Measurements from ENCODE around the gene THAP4. TPM values are rescaled to one million over a fixed set of nuclear protein-coding genes. Genes with fewer than 3 reads are reported as not detected.

Gene THAP4
- total RNA-seq, 2 donors from 2014 or later, result 76.8 to 94.7 TPM

- no peaks in the 10 kb centered on the region for H3K9me3 ChIP-seq
- H3K27ac ChIP-seq, result no peak overlapping the region
- TF ChIP-seq CTCF (IDR thresholded peaks at IDR 0.05), result no peak
- H3K27me3 ChIP-seq, result no peaks in the 10 kb centered on the region
- no peak for DNase-seq (ENCODE audit: low spot score)
- H3K4me1 ChIP-seq, result peaks cover 0 to 38% of the 10 kb centered on the region in 2 donors
- no peaks in the 10 kb centered on the region for H3K36me3 ChIP-seq
- no peak overlapping the region for H3K4me3 ChIP-seq
These were observed 71.5 kb downstream of the THAP4 start for GRCh38 chr2:241565411-241565810.

- Histone ChIP-seq H3K27me3 (no peaks in the 10 kb centered on the region), H3K4me3 (no peak overlapping the region), H3K4me1 (peaks cover 0 to 44% of the 10 kb centered on the region in 2 donors), H3K9me3 (no peaks in the 10 kb centered on the region), H3K27ac (no peak overlapping the region), H3K36me3 (no peaks in the 10 kb centered on the region)
- no peak for TF ChIP-seq CTCF (IDR thresholded peaks at IDR 0.05)
- DNase-seq (ENCODE audit: low spot score), result no peak
These were observed 72.2 kb downstream of the THAP4 start for GRCh38 chr2:241564596-241565410.

- Histone ChIP-seq H3K4me1 (peaks cover 0 to 50% of the 10 kb centered on the region in 2 donors), H3K36me3 (no peaks in the 10 kb centered on the region)
- no peak for DNase-seq (ENCODE audit: low spot score)
These were observed 72.9 kb downstream of the THAP4 start for GRCh38 chr2:241563981-241564595.

GRCh38 chr2:241563571-241563980 is 73.4 kb downstream of the THAP4 start:
- H3K4me1 ChIP-seq, result peaks cover 0 to 50% of the 10 kb centered on the region in 2 donors
- H3K27me3 ChIP-seq, result no peaks in the 10 kb centered on the region
- H3K27ac ChIP-seq, result no peak overlapping the region
- no peaks in the 10 kb centered on the region for H3K9me3 ChIP-seq
- DNase-seq (ENCODE audit: low spot score), result no peak
- no peak for TF ChIP-seq CTCF (IDR thresholded peaks at IDR 0.05)
- H3K4me3 ChIP-seq, result no peak overlapping the region
- H3K36me3 ChIP-seq, result no peaks in the 10 kb centered on the region

More at GRCh38 chr2:241563981-241564595, 72.9 kb downstream of the THAP4 start:
- Histone ChIP-seq H3K27ac (no peak overlapping the region), H3K4me3 (no peak overlapping the region), H3K9me3 (no peaks in the 10 kb centered on the region), H3K27me3 (no peaks in the 10 kb centered on the region)
- no peak for TF ChIP-seq CTCF (IDR thresholded peaks at IDR 0.05)

- Histone ChIP-seq H3K4me3 (no peak overlapping the region), H3K27me3 (no peaks in the 10 kb centered on the region), H3K27ac (no peak overlapping the region), H3K36me3 (no peaks in the 10 kb centered on the region), H3K4me1 (peaks cover 0 to 55% of the 10 kb centered on the region in 2 donors), H3K9me3 (no peaks in the 10 kb centered on the region)
- TF ChIP-seq CTCF (IDR thresholded peaks at IDR 0.05), result no peak
- no peak for DNase-seq (ENCODE audit: low spot score)
These were observed 73.9 kb downstream of the THAP4 start for GRCh38 chr2:241563031-241563507.
